HG03575 (cell line): Measurements from ENCODE around the gene FRAT2.
"Not testable (repeated sequence)": the region's sequence is repeated elsewhere in the genome, so short reads cannot be mapped to it uniquely, and the experiment has no call there.

Experiments
- ATAC-seq: cut with Tn5 transposase; IDR thresholded peaks from one replicate; pipeline ENCODE4 v1.9.1; 2021; ENCODE audit not compliant: unreplicated experiment, insufficient number of reproducible peaks, low FRiP score; ENCODE audit errors: extremely low read depth

Gene FRAT2

DNA sequence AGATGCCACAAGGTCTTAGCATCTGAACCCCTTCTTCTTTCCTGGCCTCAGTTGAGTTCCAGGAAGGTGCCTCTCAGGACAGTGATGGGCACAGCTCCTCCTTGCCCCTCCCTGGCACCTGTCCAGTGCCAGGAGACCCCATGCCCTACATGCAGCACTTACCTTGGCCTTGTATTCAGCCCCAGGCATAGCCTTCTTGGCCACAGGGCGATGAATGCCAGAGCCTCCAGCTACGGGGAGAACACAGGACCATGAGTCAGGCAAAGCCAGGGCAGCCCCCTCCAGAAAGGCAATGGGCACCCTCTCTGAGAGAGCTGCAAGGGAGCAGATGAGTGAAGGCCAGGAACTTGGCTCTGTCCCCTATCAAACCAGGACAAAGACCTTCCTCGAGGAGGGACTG lies 24.3 kb upstream of the FRAT2 start:
- ATAC-seq: no peak

DNA sequence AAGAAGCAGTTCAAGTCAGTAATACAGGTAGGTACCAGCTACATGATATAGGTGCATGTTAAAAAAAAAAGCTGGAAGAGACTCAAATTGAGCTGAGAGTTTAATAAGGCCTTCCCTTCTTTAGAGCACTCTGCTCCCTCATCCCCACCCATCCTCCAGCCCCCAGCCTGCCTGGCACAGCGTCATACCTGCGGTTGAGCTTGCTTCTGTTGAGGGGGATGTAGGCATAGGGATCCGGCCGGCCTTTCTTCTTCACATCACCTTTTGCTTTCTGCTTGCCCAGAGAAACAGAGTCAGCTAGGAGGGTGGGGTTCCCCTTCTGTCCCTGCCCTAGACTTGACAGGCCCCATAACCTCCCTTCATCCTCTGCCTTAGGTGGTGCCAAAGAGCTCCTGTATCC lies 23.8 kb upstream of the FRAT2 start:
- no peak for ATAC-seq

DNA sequence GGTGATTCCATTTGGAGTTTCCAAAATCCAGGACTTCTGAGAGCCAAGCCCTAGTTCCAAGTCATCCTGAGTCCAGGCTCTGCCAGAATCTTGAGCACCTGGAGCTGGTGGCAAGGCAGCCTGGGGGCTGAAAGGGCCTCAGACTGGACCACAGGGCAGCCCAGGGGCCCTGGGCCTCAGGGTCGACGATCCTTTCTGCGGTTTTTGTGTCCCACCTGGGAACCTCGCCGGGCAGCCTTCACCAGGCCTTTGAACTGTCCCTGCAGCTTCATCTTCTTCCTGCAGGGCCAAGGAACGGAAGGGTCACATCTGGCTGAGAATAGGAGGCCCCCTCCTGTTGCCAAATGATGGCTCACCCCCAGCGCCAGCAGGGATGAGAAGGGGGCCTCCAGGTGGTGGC lies 22.4 kb upstream of the FRAT2 start:
- no peak for ATAC-seq

DNA sequence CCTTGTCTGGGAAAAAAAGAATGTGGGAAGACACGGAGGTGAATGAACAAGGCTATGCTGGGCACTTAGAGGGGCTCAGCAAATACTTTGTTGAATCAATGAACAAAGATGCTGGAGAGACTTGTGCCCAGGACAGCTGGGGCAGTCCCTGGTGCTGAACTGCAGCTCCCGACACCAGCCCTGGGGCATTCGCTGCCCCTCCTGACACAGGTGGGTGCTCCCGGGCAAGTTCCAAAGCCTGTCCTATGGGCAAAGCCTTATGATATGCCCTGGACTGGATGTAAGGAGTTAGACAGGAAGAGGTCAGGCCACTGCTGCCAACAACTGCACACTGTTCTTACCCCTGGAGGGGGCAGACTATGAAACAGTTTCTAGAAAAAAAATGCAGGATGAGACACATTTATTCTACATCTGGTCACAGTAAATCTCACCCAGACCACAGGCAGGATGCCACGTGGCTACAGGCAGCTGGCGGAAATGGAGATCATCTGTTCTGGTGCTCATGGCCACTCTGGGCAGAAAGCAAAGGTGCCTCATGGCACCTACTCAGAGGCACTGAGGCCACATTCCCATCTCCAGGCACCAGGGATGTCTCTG lies 21.9 kb upstream of the FRAT2 start:
- ATAC-seq: no peak

DNA sequence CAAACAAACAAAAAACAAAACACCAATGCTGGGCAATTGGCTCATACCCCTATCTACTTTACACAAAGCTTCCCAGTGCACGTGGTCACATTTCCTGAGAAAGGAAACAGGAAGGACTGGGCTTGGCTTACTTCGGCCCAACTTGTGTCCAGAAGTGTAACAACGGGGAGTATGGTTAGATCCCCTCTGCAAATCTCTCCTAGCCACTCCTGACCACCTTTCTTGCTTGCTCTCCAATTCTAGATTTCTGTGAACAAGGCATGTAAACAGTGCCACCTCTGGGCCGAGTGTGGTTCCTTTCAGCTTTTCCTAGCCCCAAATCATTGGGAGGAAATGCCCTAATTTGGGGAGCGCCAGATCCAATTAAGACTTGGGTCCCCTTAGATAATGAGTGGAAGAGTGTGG lies 21.0 kb upstream of the FRAT2 start:
- no peak for ATAC-seq

DNA sequence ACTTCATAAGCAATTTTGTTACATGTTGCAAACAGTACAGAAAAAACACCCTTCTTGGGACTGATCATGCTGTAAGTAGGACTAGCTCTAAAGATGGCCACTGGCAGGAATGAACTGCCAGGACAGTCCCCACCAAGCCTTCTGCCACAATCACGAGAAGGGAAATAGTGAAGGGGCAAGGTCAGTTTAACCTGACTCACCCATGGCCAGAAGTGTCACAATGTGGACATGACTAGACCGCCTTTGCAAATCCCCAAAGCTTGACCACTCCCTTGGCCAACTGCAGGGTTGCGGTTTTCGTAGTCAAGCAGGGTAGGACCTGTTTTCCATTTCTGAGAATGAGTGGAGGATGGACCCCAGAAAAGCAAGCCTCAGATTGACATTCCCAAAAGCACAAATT lies 19.4 kb upstream of the FRAT2 start:
- ATAC-seq: no peak

DNA sequence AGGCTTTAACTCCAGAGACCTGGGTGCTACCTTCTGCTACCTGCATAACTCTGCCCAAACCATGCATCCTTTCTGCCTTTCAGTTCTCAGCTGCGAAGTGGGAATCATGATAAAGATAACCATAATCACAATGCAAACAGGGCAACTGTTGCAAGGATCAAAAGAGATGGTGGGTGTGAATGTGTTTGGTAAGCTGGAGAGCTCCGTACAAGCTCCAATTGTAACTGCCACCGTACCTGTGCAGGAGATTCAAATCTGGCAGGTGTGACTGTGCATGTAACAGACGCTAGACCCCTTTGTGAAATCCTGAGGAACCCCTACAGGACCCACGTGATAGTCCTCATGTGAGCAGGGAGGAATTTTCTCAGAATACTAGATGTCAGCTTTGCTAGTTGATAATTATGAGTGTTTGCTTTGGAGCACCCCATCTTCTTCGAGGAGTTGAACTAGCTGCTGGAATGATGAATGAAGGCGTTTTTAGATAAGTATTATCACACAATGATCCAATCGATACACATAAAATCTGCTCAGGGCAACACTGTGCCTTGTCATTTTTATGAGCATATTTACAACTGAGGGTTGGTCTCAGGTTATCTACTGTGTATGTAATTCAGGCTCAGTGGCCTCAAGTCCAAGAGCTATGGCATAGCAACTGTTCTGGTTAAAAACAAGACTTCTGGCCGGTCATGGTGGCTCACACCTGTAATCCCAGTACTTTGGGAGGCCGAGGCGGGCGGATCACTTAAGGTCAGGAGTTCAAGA lies 15.4 kb upstream of the FRAT2 start:
- ATAC-seq: no peak

DNA sequence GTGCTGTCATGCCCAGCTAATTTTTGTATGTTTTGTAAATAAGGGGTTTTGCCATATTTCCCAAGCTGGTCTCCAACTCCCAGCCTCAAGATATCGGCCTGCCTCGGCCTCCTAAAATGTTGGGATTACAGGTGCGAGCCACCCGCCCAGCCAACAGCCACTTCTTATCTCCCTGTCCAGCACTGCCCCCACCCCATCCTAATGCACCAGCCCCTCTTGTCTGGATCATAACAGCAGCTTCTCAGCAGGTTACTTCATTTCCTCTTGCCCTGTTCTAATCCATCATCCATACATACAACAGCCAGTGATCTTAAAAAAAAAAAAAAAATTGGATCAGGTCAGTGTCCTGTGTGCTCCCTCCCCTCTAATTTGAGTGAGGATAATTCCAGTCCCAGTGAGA lies 12.8 kb upstream of the FRAT2 start:
- no peak for ATAC-seq

DNA sequence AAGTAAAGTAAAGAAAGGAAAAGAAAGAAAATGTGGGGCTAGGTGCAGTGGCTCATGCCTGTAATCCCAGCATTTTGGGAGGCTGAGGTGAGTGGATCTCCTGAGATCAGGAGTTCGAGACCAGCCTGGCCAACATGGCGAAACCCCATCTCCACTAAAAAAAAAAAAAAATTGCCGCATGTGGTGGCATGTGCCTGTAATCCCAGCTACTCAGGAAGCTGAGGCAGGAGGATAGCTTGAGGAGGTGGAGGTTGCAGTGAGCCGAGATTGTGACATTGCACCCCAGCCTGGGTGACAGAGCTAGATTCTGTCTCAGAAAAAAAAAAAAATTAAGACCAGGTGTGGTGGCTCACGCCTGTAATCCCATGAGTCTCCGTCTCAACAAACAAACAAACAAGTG lies 9.1 kb upstream of the FRAT2 start:
- ATAC-seq: not testable (repeated sequence)

DNA sequence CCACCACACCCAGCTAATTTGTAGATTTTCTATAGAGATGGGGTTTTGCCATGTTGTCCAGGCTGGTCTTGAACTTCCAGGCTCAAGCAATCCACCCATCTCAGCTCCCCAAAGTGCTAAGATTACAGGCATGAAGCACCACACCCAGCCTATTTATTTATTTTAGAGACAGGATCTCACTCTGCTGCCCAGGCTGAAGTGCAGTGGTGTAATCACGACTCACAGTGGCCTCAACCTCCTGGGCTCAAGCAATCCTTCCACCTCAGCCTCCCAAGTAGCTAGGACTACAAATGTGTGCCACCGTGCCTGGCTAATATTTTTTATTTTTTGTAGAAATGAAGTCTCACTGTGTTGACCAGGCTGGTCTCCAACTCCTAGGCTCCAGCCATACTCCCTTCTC lies 6.9 kb upstream of the FRAT2 start:
- ATAC-seq: no peak

DNA sequence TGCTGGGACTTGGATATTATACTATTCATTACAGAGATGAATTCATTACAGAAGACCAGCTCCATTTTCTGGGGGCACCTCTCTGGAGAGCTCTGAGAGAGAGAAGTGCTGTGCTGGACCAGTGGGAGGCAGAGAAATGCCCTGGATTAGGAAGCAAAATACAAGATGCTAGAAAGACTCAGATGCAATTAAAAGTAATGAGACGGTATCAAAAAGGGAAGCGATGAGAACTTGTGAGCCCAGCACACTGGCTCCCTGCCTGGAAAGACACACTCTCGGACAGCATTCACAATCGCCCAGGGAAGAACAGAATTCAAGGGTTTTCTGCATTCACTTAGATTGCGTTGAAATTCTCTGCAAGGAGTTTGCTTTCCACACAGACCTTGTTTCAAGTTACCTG lies 3.5 kb upstream of the FRAT2 start:
- ATAC-seq: no peak

DNA sequence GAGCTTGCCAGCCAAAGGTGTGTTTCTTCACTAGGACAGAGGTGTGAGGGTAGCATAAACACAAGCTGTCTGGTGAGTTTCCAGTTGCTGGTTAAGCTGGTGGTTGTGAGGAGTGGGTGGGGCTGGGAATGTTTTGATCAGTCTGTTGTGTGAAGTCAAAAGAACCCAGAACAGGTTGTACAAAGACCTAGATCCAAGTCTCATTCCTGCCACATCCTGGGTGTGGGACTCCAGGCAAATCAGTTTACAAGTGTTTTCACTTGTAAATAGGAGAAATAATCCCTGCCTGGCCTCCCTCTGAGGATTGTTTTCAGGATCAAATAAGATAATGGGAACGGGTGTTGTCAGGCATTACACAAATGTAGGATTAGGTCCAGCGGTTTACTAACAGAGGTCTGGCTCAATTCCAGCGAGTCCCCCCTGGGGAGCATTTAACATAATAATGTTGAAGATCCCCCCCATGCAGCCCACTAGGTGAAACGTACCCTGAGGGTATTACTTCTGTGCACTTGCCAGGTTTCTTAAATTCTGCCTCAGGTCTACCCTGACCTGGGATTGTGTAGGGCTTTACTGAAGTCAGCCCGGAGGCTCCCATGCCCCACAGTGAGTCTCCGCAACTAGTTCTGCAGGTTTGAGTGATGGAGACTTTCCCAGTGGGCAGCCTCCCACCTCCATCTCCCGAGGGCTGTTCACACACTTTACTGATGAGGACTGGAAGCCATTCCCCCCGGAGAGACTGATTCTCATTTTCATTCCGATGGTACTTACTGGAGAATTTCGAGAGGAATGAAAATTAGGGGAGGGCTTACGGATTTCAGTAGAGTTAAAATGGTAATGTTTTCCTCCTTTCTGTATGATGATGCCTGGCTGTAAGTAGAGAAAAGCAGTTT lies 2.7 kb upstream of the FRAT2 start:
- ATAC-seq: no peak

DNA sequence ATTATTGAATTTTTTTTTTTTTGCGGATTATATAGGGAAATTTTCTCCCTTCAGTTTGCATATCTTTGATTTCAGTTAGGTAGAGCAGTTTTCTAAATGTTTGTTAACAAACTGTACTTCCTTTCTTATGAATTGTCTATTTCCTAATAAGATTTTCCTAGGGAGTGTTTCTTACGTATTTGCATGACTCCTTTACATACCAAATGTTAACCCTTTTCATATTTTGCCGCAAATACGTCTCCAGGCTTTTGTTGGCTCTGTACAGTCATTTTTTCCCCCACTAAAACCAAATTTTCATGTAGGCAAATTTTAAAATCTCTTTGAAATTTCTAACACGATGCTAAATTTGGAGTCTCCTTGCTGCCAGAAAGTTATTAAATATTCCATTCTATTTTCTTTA lies 1.9 kb upstream of the FRAT2 start:
- ATAC-seq: no peak

DNA sequence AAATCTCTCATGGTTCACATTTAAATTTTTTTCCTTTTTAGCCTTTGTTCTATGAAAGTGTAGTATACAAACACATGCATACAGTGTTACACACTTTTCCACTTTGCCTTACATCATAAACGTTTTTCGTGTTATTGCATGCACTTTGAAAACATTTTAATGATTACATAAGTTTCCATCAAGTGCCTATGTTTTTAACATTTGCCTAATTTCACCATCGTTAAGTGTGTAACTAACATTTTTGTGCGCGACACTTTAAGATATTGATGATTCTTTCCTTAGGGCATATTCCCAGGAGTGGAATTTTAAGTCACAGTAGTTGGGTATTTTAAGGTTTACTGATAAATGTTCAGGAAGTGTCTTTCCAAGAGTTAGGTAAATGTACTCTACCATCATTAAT lies 1.5 kb upstream of the FRAT2 start:
- no peak for ATAC-seq

DNA sequence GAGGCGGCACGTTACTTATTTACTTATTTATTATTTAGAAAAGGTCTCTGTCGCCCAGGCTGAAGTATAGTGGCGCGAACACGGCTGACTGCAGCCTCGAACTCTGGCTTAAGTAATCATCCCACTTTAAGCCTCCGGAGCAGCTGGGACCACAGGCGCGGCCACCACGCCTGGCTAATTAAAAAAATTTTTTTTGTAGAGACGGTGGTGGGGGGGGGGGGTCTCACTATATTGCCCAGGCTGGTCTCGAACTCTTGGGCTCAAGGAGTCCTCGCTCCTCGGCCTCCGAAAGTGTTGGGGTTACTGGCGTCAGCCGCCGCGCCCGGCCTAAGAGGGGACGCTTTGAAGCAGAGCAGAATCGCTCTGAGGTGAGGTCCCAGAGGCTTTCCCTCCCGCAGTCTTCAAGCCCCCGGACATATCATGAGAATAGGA lies 675 bp upstream of the FRAT2 start:
- ATAC-seq: no peak

DNA sequence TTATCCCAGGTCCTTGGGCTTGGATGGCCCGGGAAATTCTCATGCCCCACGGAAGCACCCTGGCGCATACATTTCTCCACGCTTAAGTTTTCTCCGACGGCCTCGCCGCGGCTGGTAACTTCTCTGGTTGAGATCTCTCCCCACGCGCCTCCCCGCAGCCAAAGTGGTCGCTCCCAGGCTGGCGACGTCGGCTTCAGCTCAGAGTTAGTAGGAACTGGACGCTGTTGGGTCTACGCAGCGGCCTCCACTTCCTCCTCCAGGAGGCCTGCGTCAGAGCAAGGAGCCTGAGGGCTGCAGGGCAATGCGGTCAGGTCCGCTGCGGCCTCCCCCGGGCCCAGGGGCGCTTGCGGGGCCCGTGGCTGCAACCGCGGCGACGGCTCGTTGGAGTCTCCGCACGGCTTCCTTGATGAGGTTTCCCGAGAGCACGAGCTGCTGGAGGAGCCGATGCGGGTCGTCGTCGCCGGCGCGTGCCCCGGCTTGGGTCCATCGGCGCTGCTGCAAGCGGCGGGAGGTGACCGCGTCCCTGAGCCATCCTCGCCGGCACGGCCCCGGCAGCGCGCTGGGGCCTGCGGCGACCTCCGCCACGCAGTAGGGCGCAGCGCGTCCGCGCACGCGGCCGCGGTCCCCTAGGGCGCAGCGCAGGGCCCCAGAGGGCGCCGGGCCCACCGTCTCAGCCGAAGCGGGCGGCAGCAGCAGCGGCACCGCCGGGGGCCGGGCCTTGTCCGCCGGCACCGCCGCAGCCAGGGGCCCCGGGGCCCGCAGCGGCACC lies 744 bp downstream of the FRAT2 start:
- no peak for ATAC-seq

DNA sequence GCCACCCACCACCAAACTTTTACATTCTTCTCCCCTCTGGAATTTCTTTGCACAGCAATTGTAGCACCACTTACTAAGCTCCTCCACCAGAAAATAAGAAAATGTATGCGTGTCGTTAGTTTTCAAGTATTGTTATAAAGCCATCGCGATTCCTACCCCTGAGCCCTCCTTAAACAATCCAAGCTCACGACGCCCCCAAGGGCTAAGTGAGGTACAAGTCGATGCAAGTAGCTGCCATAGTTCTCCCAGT lies 1.3 kb downstream of the FRAT2 start:
- no peak for ATAC-seq

DNA sequence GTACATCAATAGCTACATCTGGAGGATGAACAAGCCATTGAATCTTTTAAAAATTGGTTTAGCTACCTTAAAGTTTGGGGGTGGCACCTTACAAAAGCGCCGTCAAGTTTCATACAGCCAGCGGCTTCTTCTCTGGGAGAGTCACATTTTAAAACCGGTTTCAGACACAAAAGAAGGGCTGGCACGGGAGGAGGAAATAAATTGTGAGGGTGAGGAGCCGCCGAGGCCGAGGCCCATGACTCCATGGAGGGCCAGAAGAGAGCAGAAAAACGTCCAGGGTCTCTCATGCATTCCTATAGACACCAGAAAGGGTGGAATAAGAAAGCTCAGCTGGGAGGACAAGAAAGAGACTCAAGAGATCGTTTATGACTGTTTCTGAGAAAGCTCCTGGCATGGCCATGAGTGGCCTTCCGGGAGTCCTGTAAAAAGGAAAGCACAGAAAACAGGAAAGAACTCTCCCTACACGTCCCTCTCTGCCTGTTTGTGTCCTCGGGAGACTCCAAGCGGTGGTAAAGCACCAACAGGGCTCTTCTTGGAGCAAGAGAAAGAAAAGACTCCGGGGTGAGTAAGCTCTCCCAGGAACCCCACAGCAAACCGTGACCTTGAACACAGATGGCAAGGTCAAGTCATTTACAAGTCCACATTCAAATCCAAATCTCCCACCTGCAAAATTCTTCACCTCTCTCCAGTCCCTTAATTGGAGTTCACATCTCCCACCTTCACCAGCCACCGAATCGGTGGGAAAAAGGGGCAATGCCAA lies 1.8 kb downstream of the FRAT2 start:
- no peak for ATAC-seq

DNA sequence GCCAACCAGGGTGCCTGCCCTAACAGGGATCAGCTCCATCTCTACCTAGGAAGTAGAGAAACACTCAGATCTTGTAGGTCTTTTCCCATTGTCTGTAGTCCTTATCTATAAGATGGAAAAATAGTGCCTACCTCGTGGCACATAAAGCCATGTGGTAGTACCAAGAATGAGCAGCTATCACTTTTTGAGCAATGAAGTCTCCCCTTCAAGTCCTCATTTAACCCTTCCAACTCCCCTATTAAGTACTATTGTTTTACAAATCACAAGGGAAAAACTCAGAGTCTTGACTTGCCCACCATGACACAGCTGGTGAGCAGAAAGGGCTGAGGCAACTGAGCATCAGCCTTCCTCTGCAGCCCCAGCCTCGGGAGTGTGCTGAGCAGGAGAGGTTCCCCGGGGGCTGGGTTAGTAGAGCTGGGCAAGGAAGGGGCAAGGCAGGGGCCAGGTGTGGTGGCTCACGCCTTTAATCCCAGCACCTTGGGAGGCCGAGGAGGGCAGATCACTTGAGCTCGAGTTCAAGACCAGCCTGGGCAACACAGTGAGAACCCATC lies 3.3 kb downstream of the FRAT2 start:
- ATAC-seq: no peak
